Measurements from ENCODE around the gene TEX52.
"Not testable (repeated sequence)": the region's sequence is repeated elsewhere in the genome, so short reads cannot be mapped to it uniquely, and the experiment has no call there.

TEX52 gene

GRCh38 chr12:2886768-2887450 is 30.1 kb upstream of the TEX52 start:
- peaks cover 36% of the 10 kb centered on the region for H3K4me1 Mint-ChIP-seq

GRCh38 chr12:2884810-2885209 is 28.0 kb upstream of the TEX52 start:
- H3K36me3 Mint-ChIP-seq (ENCODE audit: insufficient read depth): peaks cover 27% of the 10 kb centered on the region
- H3K9me3 Mint-ChIP-seq: no peaks in the 10 kb centered on the region
- no peak for DNase-seq (ENCODE audit: low spot score in 2 of 2)
- H3K4me1 Mint-ChIP-seq: peaks cover 24% of the 10 kb centered on the region
- no peak for ATAC-seq (replicated peaks; ENCODE audit: extremely low read depth, poor library complexity, severe bottlenecking)
- H3K27me3 Mint-ChIP-seq: no peaks in the 10 kb centered on the region
- no peak overlapping the region for H3K27ac Mint-ChIP-seq (ENCODE audit: low read depth)
- H3K4me3 Mint-ChIP-seq: no peak overlapping the region

More at GRCh38 chr12:2886768-2887450, 30.1 kb upstream of the TEX52 start:
- no peaks in the 10 kb centered on the region for H3K27me3 Mint-ChIP-seq
- no peak overlapping the region for H3K4me3 Mint-ChIP-seq
- H3K9me3 Mint-ChIP-seq: no peaks in the 10 kb centered on the region
- H3K27ac Mint-ChIP-seq (ENCODE audit: low read depth): no peak overlapping the region
- ATAC-seq (replicated peaks; ENCODE audit: extremely low read depth, poor library complexity, severe bottlenecking) (no peak), DNase-seq (ENCODE audit: low spot score in 2 of 2) (no peak)
- H3K36me3 Mint-ChIP-seq (ENCODE audit: insufficient read depth): peaks cover 36% of the 10 kb centered on the region

GRCh38 chr12:2879853-2880252 is 23.0 kb upstream of the TEX52 start:
- peaks cover 42% of the 10 kb centered on the region for H3K4me1 Mint-ChIP-seq
- ATAC-seq (replicated peaks; ENCODE audit: extremely low read depth, poor library complexity, severe bottlenecking): no peak
- H3K27ac Mint-ChIP-seq (ENCODE audit: low read depth): no peak overlapping the region

GRCh38 chr12:2877953-2878732 is 21.3 kb upstream of the TEX52 start:
- ATAC-seq (replicated peaks; ENCODE audit: extremely low read depth, poor library complexity, severe bottlenecking) (no peak), DNase-seq (ENCODE audit: low spot score in 2 of 2) (no peak)
- H3K4me1 Mint-ChIP-seq: peaks cover 37% of the 10 kb centered on the region
- H3K27ac Mint-ChIP-seq (ENCODE audit: low read depth): peak overlapping the region; percentile 99
- H3K4me3 Mint-ChIP-seq: peak overlapping the region; percentile 97
- H3K9me3 Mint-ChIP-seq: no peaks in the 10 kb centered on the region
- no peaks in the 10 kb centered on the region for H3K27me3 Mint-ChIP-seq
- peaks cover 22% of the 10 kb centered on the region for H3K36me3 Mint-ChIP-seq (ENCODE audit: insufficient read depth)

More at GRCh38 chr12:2879853-2880252, 23.0 kb upstream of the TEX52 start:
- Mint-ChIP-seq H3K27me3 (no peaks in the 10 kb centered on the region), H3K36me3 (ENCODE audit: insufficient read depth) (peaks cover 24% of the 10 kb centered on the region), H3K9me3 (no peaks in the 10 kb centered on the region), H3K4me3 (no peak overlapping the region)
- no peak for DNase-seq (ENCODE audit: low spot score in 2 of 2)

- Mint-ChIP-seq H3K9me3 (no peaks in the 10 kb centered on the region), H3K36me3 (ENCODE audit: insufficient read depth) (peaks cover 22% of the 10 kb centered on the region), H3K27me3 (no peaks in the 10 kb centered on the region), H3K27ac (ENCODE audit: low read depth) (peak within 1 kb of the TSS; percentile 99), H3K4me3 (peak within 1 kb of the TSS; percentile 97), H3K4me1 (peaks cover 37% of the 10 kb centered on the region)
- peak; percentile 77 for ATAC-seq (replicated peaks; ENCODE audit: extremely low read depth, poor library complexity, severe bottlenecking)
- peak; percentile 83 to 86 for DNase-seq (ENCODE audit: low spot score in 2 of 2)
Observed at GRCh38 chr12:2877047-2877952, 20.5 kb upstream of the TEX52 start, which contains the start of the genes FOXM1 and RHNO1. TSS of gene FOXM1 (minus strand) at chr12:2877174. CDS start at chr12:2874478, 2,696 bp downstream. TSS of gene RHNO1 (plus strand) at chr12:2877223. CDS start at chr12:2885367, 8,144 bp downstream.

GRCh38 chr12:2876431-2877046 is 19.7 kb upstream of the TEX52 start:
- peaks cover 22% of the 10 kb centered on the region for H3K36me3 Mint-ChIP-seq (ENCODE audit: insufficient read depth)
- DNase-seq (ENCODE audit: low spot score in 2 of 2): peak in 1 of 2 donors; percentile 16
- ATAC-seq (replicated peaks; ENCODE audit: extremely low read depth, poor library complexity, severe bottlenecking): peak; percentile 54
- peak overlapping the region; percentile 99 for H3K27ac Mint-ChIP-seq (ENCODE audit: low read depth)
- no peaks in the 10 kb centered on the region for H3K9me3 Mint-ChIP-seq
- no peaks in the 10 kb centered on the region for H3K27me3 Mint-ChIP-seq
- H3K4me1 Mint-ChIP-seq: peaks cover 31% of the 10 kb centered on the region
- peak overlapping the region; percentile 97 for H3K4me3 Mint-ChIP-seq

GRCh38 chr12:2868986-2869632 is 12.3 kb upstream of the TEX52 start:
- ATAC-seq (replicated peaks; ENCODE audit: extremely low read depth, poor library complexity, severe bottlenecking); H3K27me3 Mint-ChIP-seq; H3K4me3 Mint-ChIP-seq; H3K4me1 Mint-ChIP-seq; H3K27ac Mint-ChIP-seq (ENCODE audit: low read depth); DNase-seq (ENCODE audit: low spot score in 2 of 2); H3K9me3 Mint-ChIP-seq: not testable (repeated sequence)
- peaks cover 10% of the 10 kb centered on the region for H3K36me3 Mint-ChIP-seq (ENCODE audit: insufficient read depth)

GRCh38 chr12:2864198-2864597 is 7.4 kb upstream of the TEX52 start:
- Mint-ChIP-seq H3K4me1 (peaks cover 4% of the 10 kb centered on the region), H3K36me3 (ENCODE audit: insufficient read depth) (peaks cover 12% of the 10 kb centered on the region), H3K27ac (ENCODE audit: low read depth) (no peak overlapping the region)

GRCh38 chr12:2863402-2863801 is 6.6 kb upstream of the TEX52 start:
- not testable (repeated sequence) for H3K4me3 Mint-ChIP-seq; ATAC-seq (replicated peaks; ENCODE audit: extremely low read depth, poor library complexity, severe bottlenecking); DNase-seq (ENCODE audit: low spot score in 2 of 2); H3K9me3 Mint-ChIP-seq; H3K27ac Mint-ChIP-seq (ENCODE audit: low read depth); H3K4me1 Mint-ChIP-seq; H3K27me3 Mint-ChIP-seq
- peaks cover 12% of the 10 kb centered on the region for H3K36me3 Mint-ChIP-seq (ENCODE audit: insufficient read depth)

More at GRCh38 chr12:2864198-2864597, 7.4 kb upstream of the TEX52 start:
- DNase-seq (ENCODE audit: low spot score in 2 of 2): no peak
- H3K4me3 Mint-ChIP-seq: no peak overlapping the region
- no peaks in the 10 kb centered on the region for H3K27me3 Mint-ChIP-seq
- ATAC-seq (replicated peaks; ENCODE audit: extremely low read depth, poor library complexity, severe bottlenecking): no peak
- no peaks in the 10 kb centered on the region for H3K9me3 Mint-ChIP-seq

- Mint-ChIP-seq H3K4me3 (no peak overlapping the region), H3K27ac (ENCODE audit: low read depth) (no peak overlapping the region), H3K4me1 (peaks cover 4% of the 10 kb centered on the region), H3K9me3 (no peaks in the 10 kb centered on the region), H3K27me3 (no peaks in the 10 kb centered on the region), H3K36me3 (ENCODE audit: insufficient read depth) (peaks cover 14% of the 10 kb centered on the region)
- ATAC-seq (replicated peaks; ENCODE audit: extremely low read depth, poor library complexity, severe bottlenecking) (no peak), DNase-seq (ENCODE audit: low spot score in 2 of 2) (no peak)
Observed at GRCh38 chr12:2862876-2863275, 6.0 kb upstream of the TEX52 start.

GRCh38 chr12:2860170-2860569 is 3.3 kb upstream of the TEX52 start:
- peaks cover 7% of the 10 kb centered on the region for H3K36me3 Mint-ChIP-seq (ENCODE audit: insufficient read depth)
- no peaks in the 10 kb centered on the region for H3K27me3 Mint-ChIP-seq
- no peaks in the 10 kb centered on the region for H3K4me1 Mint-ChIP-seq
- H3K4me3 Mint-ChIP-seq: no peak overlapping the region
- DNase-seq (ENCODE audit: low spot score in 2 of 2): no peak
- ATAC-seq (replicated peaks; ENCODE audit: extremely low read depth, poor library complexity, severe bottlenecking): no peak
- H3K27ac Mint-ChIP-seq (ENCODE audit: low read depth): no peak overlapping the region
- no peaks in the 10 kb centered on the region for H3K9me3 Mint-ChIP-seq
